Inflammatory macrophage treated with lipopolysaccharide for 4 hours (primary cell): ENCODE results near the gene CLDN6.
A peak's percentile ranks its signal among the peaks of the same experiment; 100 is the strongest.

Source experiments
- DNase-seq: peaks from one replicate; pipeline ENCODE4 v3.0.0-alpha.2; 2020

CLDN6 gene

DNA sequence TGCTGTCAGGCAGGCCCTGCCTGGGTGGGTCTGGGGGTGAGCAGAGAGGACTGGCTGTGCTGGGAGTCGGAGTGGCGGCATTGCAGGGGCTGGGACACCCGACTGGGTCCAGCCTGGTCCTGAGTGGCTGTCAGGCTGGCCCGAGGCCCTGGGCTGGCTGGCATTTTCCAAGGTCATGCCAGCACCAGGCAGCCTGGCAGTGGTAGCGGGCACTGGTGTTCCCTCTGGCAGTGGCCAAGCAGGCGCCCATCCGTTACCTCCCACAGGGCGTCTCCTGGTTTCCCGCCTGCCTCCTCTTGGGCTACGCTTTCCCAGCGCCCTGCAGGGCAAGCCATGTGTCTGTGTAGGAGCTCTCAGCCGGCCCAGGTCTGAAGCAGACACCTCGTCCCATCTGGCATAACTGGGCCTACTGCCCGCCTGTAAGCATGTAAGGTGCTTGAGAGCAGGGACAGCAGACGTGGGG is 32.1 kb downstream of the CLDN6 start:
- DNase-seq, result no peak

DNA sequence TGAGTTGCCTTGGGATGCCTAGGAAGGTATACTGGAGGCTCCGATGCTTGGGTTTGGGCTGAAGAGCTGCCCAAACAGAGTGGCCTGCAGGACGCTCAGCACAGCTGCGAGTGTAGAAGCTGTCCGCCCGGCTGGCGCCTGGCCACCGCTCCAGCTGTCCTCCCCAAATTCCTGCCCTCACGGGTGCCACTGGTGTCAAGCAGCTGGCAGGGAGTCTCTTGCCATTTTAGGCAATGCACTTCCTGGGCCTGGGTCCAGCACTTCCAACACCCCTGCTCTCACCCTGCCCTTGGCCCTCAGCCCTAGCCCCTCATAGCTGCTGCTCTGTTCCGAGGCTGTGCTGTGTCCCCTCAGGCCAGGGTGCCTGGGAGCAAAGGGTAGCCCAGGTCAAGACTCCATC is 32.5 kb downstream of the CLDN6 start:
- DNase-seq, result no peak

DNA sequence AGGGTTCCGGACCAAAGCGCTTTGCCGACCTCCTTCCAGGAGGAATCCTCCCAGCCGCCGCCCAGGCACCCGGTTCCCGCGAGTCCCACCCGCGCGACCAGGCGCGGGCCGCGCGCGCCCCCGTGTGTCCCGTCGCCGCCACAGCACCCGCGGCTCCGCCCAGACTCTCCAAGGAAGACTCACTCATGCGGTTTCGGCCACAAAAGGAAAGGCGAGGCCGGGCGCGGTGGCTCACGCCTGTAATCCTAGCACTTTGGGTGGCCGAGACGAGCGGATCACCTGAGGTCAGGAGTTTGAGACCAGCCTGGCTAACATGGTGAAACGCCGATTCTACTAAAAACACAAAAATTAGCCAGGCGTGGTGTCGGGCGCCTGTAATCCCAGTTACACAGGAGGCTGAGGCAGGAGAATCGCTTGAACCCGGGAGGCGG is 34.3 kb downstream of the CLDN6 start:
- peak; percentile 76 for DNase-seq

DNA sequence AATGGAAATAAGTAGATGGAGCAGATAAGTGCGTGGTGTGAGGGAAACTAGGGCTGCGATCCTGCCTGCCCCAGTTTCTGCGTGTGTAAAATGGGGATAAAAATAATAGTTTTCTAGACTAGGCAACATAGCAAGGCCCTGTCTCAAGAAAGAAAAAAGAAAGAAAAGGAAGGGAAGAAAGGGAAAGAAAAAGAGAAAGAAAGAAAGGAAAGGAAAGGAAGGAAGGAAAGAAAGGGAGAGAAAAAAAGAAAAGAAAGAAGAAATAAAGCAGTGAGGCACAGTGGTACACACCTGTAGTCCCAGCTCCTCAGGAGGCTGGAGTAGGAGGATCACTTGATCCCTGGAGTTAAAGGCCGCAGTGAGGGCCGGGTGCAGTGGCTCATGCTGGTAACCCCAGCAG is 35.6 kb downstream of the CLDN6 start:
- DNase-seq, result no peak

DNA sequence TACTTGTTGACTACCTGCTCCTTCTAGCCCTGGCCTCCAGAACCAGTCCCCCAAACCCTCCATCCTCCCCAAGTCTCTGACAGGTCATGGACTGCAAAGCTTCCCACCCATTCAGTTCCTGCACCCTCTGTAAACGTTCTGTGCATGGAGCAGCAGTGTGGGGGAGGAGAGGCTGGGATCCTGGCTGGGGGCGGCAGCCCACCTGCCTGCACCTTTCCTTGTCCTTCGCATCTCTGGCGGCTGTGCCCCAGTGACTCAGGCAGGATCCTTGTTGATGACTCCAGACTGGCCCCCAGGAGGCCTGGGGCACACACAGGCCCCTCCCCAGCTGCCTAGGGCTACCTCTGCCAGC is 36.1 kb downstream of the CLDN6 start:
- DNase-seq, result no peak

DNA sequence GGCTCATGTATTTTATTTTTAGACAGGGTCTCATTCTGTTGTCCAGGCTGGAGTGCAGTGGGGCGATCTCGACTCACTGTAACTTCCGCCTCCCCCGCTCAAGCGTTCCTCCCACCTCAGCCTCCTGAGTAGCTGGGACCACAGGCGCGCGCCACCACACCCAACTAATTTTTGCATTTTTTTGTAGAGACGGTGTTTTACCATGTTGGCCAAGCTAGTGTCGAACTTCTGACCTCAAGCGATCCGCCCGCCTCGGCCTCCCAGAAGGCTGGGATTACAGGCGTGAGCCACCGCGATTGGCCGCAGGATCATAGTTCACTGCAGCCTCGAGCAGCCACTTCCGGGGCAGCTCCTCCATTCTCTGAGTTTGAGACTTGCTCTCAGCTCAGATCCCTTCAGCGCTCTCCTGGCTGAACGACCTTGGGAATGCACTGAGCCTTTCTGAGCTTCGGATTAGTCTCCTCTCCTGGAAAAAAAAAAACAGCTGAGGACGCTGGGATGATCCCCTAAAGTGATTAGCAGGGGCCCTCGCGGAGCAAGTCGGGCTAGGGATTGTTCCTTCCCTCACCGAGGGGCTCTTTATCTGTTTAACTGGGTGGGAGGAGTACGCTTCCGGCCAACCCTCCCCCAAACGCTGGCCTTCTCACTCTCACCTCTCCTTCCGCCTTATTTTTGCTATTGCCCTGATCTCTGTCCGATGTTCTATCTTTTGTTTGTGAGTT is 36.6 kb downstream of the CLDN6 start:
- no peak for DNase-seq

DNA sequence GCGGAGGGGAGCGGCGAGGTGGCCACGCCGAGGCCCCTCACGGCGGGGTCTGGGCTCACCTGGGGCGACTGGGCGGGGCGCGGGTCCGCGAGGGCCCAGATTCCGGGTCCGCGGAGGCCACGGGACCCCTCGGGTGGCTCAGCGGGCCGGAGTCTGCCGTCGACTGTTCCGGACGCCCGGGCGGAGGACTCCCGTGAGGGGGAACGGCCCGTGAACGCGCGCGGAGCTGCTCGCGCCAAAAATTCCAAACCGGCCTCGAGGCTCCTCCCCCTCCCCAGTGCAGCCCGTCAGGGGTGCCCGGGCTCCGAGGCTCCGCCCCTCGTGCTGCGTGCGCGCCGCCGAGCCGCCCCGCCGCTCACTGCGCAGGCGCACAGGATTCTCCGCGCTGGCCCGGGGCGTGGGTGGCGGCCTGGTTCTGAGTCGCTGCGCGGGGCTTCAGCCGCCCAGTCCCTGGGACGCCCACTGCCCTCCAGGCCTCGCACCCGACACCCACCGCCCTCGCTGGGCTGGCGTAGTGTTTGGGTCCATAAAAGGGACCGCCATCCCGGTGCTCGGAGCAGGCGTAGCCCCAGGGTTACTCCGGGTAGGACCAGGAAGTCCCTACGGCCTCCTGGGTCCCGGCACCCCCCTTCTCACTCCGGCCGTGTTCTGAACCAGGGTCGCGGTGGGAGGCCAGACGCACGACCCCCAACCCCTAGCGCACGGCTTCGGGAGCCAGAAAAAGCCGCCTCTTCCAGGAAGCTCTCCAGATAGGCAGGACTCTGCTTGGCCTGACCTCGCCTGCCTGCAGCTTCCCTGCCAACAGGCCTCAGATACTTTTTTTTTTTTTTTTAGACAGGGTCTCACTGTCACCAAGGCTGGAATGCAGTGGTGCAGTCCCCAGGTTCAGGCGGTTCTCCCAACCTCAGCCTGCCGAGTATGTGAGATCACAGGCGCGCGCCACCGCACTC is 37.5 kb downstream of the CLDN6 start, which contains the start of gene PKMYT1:
Gene PKMYT1 (minus strand): TSS at position 220 of the 950 bp plus-strand sequence. CDS start 789 bp downstream, outside the sequence.
- peak; percentile 92 for DNase-seq

DNA sequence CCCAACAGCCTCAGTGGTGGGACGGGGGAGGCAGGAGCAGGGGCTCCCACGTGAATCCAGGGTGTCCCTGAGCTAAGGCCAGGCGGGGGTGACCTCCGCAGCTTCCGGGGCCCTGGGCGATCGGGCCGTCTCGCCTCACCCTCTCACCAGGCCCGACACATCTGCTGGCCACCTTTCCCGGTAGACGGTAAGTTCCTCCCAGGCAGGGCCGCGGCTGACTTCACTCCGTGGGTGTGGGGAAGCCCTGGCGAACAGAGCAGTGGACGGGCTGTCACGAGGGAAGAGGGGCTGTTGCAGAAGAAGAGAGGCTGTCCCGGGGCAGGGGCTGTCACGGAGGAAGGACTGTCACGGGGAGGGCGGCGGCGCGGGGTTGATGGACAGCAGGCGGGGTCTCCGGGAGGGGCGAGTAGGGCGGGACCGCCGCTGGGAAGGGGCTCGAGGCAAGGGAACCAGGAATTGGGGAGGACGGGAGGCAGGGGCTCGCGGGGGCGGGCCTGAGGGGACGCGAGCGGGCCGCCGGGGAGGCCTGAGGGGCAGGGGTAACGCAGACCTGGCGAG is 38.2 kb downstream of the CLDN6 start:
- peak; percentile 63 for DNase-seq

DNA sequence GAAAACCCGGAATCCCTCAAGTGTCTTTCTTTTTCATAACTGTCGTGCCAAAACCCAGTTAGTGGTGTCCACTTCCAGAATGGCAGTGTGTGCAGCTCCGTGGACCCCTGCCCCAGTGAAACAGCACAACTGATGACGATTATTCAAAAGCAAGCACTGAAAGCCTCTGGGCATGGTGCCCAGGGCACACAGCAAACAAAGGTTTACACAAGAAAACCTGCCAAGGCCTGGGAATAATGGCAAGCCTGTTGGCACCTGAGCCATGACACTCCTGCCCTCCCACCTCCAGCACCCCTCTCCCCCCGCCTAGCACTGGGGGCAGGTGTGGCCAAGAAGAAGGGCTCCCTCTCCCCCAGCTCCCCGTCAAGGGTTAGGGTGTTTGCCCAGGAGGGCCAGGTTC is 40.5 kb downstream of the CLDN6 start:
- no peak for DNase-seq

DNA sequence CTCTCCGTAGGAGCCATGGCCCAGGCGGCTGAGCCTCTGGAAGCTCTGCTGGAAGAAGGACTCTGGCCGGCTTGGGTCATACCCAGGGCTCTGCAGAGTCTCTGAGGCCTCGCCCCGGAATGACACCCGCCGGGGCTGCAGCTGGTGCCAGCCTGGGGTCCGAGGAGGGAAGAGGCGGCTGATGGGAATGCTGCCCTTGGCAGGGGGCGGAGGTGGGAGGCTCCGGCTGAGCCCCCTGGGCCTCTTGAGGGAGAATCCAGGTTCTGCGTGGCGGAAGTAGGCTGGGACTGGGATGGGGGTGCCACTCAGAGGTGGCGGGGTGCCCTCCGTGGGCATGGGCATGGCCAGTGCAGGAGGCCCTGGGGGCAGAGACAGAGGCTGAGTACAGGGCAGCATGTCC is 41.3 kb downstream of the CLDN6 start:
- DNase-seq, result no peak

DNA sequence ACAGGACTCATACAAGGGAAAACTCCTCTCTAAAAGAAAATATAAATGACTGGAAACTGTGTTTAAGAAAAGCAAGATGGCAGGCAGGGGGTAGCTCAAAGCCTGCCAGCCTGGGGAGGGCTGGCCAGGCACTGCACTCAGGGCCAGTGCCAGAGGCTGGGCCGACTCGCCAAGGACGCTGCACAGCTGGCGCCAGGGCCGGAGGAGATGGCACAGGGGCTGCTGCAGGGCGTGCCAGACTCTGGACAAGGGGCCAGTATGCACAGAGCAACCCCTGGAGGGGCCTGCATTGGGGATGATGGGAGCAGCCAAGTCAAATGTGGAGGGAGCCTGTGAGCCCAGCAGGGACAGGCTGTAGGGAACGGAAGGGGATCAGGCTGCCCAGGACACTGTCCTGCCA is 41.8 kb downstream of the CLDN6 start:
- DNase-seq, result no peak

DNA sequence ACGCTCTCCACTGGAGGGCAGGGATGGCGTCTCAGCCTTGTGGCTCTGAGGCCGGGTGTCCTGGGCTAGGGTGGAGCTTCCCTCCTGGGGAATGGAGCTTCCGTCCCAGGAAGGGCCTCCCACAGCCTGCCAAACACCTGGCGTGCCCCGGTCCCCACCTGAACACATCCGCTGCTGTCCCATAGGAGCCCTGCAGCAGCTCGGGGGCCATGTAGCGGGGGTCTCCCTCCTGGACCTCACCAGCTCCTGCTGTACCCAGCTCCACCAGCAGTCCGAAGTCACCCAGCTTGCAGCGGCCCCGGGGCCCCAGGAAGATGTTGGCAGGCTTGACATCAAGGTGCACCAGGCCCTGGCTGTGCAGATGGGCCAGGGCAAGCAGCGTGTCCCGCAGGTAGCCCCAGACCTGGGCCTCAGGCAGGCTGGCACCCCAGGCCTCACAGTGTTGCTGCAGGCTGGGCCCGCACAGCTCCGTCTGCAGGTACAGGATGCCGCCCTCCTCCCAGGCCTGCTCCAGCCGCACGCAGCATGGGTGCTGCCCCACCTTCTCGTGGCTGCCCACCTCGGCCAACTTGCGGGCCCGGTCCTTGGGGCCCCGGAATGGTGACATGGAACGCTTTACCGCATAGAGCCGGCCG is 42.7 kb downstream of the CLDN6 start:
- no peak for DNase-seq

DNA sequence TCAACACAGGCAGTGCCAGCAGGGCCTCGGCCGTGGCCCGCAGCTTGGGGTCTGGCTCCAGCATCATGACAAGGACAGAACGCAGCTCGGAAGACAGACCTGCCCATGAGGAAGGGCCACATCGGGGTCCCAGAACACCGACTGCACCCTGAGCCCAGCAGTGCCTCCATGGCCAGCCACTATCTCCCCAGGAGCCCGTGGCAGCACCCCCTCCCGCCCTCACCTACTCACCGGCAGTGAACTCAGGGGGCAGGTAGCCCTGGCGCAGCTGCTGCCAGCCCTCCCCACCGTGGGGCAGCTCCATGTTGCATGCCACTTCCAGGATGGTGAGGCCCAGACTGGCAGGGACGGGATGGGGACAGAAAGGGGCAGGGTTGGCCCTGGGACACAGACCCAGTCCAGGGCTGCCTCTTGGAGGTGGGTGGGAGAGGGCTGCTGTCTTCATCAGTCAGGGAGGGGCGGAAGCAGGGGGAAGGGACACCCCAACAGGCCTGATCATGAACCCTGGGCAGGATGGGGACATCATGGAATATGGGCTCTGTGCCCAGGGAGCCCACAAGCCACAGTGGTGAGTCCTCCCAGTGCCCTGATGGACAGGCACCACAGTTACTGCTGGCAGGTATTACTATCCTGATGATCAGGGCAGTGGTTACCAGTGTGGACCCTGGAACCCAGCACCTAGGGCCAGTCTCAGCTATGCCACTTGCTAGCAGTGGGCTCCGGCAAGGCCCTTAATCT is 43.5 kb downstream of the CLDN6 start:
- no peak for DNase-seq

DNA sequence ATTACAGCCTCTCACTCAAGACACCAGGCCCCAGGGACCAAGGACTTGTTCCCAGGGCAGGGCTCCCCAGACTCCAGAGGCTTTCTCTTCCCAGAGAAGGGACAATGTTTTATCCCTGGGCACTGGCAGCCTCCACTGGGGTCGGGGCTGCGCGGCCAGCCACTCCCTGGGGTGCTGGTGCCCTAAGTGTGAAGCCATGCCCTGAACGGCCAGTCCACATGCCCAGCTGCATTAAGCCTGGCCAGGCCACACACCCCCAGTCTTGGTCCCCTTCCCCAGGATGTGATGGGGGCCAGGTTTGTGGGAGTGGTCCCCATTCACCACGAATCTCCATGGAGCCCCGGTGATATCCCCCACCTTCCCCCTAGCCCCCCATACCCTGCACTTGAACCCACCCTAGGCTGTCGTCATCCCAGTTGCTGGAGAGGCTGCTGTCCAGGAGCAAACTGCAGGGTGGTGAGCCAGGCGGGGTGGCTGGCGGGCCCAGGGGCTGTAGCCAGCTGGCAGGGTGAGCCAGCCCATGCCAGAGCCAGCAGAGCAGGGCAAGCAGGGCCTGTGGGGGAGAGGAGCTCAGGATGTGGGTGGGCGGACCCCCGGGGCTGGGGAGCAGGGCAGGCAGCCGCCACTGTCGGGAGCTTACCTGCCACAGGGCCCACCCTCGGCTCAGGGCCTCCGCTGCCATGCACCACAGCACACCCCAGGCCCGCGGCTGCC is 44.2 kb downstream of the CLDN6 start:
- no peak for DNase-seq

DNA sequence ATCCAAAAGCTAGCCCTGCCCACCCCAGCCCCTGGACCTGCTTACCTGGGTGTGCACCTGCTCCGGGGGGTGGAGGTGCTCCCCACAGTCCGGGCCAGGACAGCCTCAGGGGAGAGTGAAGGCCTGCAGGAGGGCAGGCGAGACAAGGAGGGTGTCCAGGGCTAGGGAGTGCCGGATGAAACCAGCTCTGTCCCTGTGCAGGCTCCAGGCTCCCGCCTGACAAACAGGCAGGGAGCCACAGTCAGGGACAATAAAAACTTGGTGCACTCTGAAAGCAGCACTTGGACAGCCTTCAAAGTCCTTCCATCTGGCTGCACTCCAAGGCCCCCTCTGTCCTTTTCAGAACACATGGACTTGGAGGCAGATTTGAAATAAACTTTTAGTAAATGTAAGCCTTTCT is 44.9 kb downstream of the CLDN6 start:
- no peak for DNase-seq

DNA sequence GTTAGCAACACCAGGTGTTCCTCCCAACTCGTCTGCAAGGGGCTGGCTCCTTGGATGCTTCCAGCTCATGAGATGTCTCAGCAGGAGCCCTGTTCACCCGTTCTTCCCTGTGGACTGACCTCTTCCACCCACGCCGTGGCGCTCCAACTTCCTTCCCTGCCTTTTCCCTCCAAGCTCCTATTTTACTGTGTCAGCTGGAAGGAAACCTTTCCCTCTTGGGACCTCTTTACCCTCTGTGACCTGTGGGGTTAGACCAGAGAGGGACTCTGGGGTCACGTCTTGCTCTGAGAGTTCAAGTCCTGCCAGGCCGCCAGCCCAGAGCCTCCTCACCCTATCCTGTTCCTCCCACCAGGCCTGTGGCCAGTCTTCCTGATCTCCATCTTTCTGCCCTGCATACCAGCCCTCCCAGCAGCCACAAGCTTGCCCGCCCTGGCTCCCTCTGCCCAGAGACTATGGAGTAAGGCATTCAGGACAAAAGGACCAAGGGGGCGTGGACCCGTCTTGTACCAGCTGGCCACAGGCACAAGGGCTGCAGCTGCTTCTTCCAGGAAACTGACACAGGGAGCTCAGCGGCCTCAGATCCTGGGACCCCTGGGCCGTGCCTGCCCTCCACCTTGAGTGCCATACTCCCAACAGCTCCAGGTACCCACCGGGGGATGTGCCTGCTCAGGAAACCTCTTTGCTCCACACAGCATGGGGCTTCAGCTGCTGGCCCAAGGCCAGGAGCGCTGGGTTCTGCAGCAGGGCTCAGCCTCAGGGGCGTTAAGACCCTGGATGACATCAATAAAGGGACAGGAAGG is 45.8 kb downstream of the CLDN6 start:
- no peak for DNase-seq

DNA sequence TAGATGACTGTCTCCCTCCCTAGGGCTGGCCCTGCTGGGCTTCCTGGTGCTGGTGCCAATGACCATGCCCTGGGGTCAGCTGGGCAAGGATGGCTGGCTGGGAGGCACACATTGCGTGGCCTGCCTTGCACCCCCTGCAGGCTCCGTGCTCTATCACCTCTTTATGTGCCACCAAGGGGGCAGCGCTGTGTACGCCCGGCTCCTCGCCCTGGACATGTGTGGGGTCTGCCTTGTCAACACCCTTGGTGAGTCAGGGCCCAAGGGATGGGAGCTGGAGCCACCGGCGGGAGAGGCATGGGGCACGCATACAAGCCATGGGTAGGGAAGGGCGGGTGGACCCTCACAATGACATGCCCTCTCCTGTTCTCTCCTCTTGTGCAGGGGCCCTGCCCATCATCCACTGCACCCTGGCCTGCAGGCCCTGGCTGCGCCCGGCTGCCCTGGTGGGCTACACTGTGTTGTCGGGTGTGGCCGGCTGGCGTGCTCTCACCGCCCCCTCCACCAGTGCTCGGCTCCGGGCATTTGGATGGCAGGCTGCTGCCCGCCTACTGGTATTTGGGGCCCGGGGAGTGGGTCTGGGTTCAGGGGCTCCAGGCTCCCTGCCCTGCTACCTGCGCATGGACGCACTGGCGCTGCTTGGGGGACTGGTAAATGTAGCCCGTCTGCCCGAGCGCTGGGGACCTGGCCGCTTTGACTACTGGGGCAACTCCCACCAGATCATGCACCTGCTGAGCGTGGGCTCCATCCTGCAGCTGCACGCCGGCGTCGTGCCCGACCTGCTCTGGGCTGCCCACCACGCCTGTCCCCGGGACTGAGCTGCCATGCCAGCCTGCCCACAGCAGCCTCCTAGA is 46.6 kb downstream of the CLDN6 start:
- no peak for DNase-seq

DNA sequence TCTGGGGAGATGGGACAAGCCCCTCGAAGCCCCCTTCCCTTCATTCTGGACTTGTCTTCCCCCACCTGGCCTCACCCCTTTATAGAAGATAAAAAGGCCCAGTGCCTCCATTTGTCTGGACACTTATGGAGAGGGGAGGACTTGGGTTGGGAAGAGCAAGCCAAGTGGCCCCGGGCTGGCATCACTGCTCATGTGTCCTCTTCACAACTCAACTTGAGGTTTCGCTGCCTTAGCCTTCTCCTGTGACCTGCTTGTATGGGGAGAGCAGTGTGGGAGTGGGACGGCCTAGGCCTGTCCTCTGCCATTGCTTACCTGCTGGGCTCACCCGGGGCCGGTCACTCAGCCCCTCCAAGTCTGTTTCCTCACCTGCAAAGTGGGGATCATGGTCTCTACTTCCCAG is 47.4 kb downstream of the CLDN6 start:
- no peak for DNase-seq

DNA sequence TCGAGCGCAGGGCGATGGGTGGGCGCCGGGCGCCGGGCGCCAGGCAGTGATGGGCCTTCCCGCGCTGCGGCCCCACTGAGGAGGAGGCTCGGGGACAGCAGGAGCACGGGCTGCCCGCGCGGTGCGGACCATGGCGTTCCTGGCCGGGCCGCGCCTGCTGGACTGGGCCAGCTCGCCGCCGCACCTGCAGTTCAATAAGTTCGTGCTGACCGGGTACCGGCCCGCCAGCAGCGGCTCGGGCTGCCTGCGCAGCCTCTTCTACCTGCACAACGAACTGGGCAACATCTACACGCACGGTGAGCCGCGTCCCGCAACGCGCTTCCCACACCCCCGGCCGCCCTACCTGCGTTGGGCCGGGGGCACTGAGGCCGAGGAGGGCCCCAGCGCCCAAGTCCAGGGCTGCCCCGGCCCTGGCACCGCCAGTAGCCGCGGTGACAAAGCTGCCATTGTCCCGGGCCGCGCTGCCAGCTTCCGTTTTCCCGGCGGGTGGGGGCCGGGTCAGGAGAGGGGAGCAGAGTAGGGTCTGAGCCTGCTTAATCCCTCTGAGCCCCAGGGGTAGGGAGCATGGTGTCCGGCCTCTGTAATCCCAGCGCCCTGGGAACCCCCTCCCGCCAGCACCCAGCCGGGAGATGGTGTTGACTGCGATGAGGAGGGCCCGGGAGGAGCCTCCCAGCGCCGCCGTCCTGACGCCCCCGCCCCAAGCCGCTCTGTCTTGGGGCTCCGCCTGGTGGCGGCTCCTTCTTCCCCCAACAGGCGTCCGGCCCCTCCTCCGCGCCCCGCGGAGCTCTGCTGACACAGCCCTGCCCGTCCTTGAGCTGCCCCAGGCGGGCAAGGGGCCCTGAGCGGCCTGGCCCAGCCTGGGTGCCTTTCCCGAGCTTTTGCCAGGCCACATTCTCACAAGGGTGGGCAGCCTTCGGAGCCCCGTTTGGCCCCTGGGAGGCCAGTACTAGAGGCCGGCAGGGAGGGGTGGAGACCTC is 48.1 kb downstream of the CLDN6 start:
- peak; percentile 77 for DNase-seq
